ENCODE results near the gene PTPRE.

PTPRE gene

DNA sequence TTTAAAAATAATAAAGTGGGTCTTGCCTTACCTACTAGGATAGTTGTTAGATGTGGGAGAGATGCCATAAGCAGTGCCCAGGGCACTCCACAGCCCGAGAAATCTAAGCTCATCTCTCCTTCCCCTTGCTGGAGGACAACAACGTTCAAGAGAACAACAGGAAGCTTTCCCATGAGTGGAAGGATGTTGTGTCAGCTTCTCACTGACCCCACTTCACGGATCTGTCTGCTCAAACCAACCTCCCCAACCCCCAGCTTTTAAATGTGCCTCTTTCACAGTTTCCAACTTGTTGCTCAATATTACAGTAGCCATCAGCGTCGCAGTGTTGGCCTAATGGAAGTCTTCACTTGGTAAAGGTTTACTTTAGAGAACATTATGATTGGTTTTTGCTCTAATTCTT, 72.1 kb downstream of the PTPRE start:
- Histone ChIP-seq H3K9me3 (ENCODE audit: control insufficient read depth, insufficient read depth, low read length) (no peaks in the 10 kb centered on the region), H3K36me3 (ENCODE audit: control insufficient read depth, low read length) (no peaks in the 10 kb centered on the region), H3K27ac (ENCODE audit: low read depth, low read length) (no peak overlapping the region), H3K4me2 (ENCODE audit: low read length) (no peak overlapping the region), H3K79me2 (ENCODE audit: control insufficient read depth, low read length) (no peaks in the 10 kb centered on the region), H4K20me1 (ENCODE audit: control insufficient read depth, insufficient read depth, low read depth, low read length) (no peaks in the 10 kb centered on the region), H3K4me3 (ENCODE audit: low read length) (no peak overlapping the region), H3K9me2 (replicated peaks; ENCODE audit: control insufficient read depth, low read length) (no peaks in the 10 kb centered on the region), H3K4me1 (ENCODE audit: control insufficient read depth, low read length) (no peaks in the 10 kb centered on the region), H3F3A (ENCODE audit: control insufficient read depth, insufficient read depth) (no peaks in the 10 kb centered on the region), H3K27me3 (ENCODE audit: control insufficient read depth, low read length) (peaks cover 7% of the 10 kb centered on the region; the same call in 1 of the 2 replicates)
- no peak for TF ChIP-seq EZH2phosphoT487 (IDR thresholded peaks at IDR 0.05; ENCODE audit: borderline replicate concordance, low read length)
- TF ChIP-seq, protein P1, sequence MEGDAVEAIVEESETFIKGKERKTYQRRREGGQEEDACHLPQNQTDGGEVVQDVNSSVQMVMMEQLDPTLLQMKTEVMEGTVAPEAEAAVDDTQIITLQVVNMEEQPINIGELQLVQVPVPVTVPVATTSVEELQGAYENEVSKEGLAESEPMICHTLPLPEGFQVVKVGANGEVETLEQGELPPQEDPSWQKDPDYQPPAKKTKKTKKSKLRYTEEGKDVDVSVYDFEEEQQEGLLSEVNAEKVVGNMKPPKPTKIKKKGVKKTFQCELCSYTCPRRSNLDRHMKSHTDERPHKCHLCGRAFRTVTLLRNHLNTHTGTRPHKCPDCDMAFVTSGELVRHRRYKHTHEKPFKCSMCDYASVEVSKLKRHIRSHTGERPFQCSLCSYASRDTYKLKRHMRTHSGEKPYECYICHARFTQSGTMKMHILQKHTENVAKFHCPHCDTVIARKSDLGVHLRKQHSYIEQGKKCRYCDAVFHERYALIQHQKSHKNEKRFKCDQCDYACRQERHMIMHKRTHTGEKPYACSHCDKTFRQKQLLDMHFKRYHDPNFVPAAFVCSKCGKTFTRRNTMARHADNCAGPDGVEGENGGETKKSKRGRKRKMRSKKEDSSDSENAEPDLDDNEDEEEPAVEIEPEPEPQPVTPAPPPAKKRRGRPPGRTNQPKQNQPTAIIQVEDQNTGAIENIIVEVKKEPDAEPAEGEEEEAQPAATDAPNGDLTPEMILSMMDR (IDR thresholded peaks at IDR 0.05; ENCODE audit: low read depth, low read length, poor library complexity, severe bottlenecking): no peak

DNA sequence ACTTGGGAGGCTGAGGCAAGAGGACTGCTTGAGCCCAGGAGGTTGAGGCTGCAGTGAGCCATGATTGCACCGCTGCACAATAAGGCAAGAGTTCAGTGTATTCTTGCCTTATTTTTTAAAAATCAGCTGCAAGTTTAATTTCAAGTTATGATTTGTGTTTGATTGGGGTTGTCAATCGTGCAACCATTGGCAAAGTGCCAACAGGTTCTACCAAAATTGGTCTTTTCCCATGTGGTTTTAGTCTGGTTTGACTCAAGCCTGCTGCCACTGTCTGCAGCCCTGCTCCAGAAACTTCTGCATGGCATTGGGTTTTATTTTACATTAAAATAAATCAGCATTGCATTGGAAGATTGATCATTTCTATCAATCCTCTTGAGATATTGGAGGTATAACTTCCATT, 72.7 kb downstream of the PTPRE start:
- Histone ChIP-seq H3K9me2 (replicated peaks; ENCODE audit: control insufficient read depth, low read length) (no peaks in the 10 kb centered on the region), H3K79me2 (ENCODE audit: control insufficient read depth, low read length) (no peaks in the 10 kb centered on the region), H3K4me1 (ENCODE audit: control insufficient read depth, low read length) (no peaks in the 10 kb centered on the region), H3K4me3 (ENCODE audit: low read length) (no peak overlapping the region), H4K20me1 (ENCODE audit: control insufficient read depth, insufficient read depth, low read depth, low read length) (no peaks in the 10 kb centered on the region), H3F3A (ENCODE audit: control insufficient read depth, insufficient read depth) (no peaks in the 10 kb centered on the region), H3K27ac (ENCODE audit: low read depth, low read length) (no peak overlapping the region), H3K27me3 (ENCODE audit: control insufficient read depth, low read length) (peaks cover 2% of the 10 kb centered on the region; the same call in 1 of the 2 replicates), H3K36me3 (ENCODE audit: control insufficient read depth, low read length) (no peaks in the 10 kb centered on the region), H3K4me2 (ENCODE audit: low read length) (no peak overlapping the region), H3K9me3 (ENCODE audit: control insufficient read depth, insufficient read depth, low read length) (no peaks in the 10 kb centered on the region)
- TF ChIP-seq EZH2phosphoT487 (IDR thresholded peaks at IDR 0.05; ENCODE audit: borderline replicate concordance, low read length): no peak
- TF ChIP-seq, protein P1 (IDR thresholded peaks at IDR 0.05; ENCODE audit: low read depth, low read length, poor library complexity, severe bottlenecking): no peak

GRCh38 chr10:127980898-127981297, 74.0 kb downstream of the PTPRE start:
- no peaks in the 10 kb centered on the region for H3K9me2 ChIP-seq (replicated peaks; ENCODE audit: control insufficient read depth, low read length)
- H3K9me3 ChIP-seq (ENCODE audit: control insufficient read depth, insufficient read depth, low read length): no peaks in the 10 kb centered on the region
- H3K36me3 ChIP-seq (ENCODE audit: control insufficient read depth, low read length): no peaks in the 10 kb centered on the region
- H3K27ac ChIP-seq (ENCODE audit: low read depth, low read length): no peak overlapping the region
- H3K4me3 ChIP-seq (ENCODE audit: low read length): no peak overlapping the region
- no peak overlapping the region for H3K4me2 ChIP-seq (ENCODE audit: low read length)
- no peaks in the 10 kb centered on the region for H3K4me1 ChIP-seq (ENCODE audit: control insufficient read depth, low read length)
- H4K20me1 ChIP-seq (ENCODE audit: control insufficient read depth, insufficient read depth, low read depth, low read length): no peaks in the 10 kb centered on the region
- H3K79me2 ChIP-seq (ENCODE audit: control insufficient read depth, low read length): no peaks in the 10 kb centered on the region
- no peaks in the 10 kb centered on the region for H3F3A ChIP-seq (ENCODE audit: control insufficient read depth, insufficient read depth)
- H3K27me3 ChIP-seq (ENCODE audit: control insufficient read depth, low read length): no peaks in the 10 kb centered on the region
- TF ChIP-seq, protein P1 (IDR thresholded peaks at IDR 0.05; ENCODE audit: low read depth, low read length, poor library complexity, severe bottlenecking): no peak
- no peak for TF ChIP-seq EZH2phosphoT487 (IDR thresholded peaks at IDR 0.05; ENCODE audit: borderline replicate concordance, low read length)

DNA sequence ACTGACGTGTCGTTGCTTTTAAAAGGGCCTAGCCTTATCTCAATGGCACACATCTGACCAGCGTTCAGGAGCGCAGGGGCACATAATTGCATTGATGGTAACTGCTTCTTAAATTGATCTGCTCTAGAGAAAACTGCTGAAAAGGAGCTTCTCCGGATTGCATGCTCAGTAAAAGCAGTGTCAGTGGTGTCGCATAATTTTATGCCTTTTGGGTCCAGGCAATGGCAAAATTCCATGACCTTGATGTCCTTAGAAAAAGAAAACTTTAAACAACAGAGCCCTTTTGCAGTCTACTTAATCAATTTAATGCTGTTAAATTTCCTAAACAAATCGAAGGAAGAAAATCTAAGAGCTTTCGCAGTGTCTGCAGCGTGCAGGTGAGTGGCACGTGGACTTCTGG, 75.7 kb downstream of the PTPRE start:
- no peaks in the 10 kb centered on the region for H3K36me3 ChIP-seq (ENCODE audit: control insufficient read depth, low read length)
- H3K4me3 ChIP-seq (ENCODE audit: low read length): no peak overlapping the region
- no peaks in the 10 kb centered on the region for H3F3A ChIP-seq (ENCODE audit: control insufficient read depth, insufficient read depth)
- no peaks in the 10 kb centered on the region for H3K79me2 ChIP-seq (ENCODE audit: control insufficient read depth, low read length)
- no peaks in the 10 kb centered on the region for H3K9me3 ChIP-seq (ENCODE audit: control insufficient read depth, insufficient read depth, low read length)
- no peaks in the 10 kb centered on the region for H3K4me1 ChIP-seq (ENCODE audit: control insufficient read depth, low read length)
- H3K27ac ChIP-seq (ENCODE audit: low read depth, low read length): no peak overlapping the region
- TF ChIP-seq, protein P1 (IDR thresholded peaks at IDR 0.05; ENCODE audit: low read depth, low read length, poor library complexity, severe bottlenecking): no peak
- no peak for TF ChIP-seq EZH2phosphoT487 (IDR thresholded peaks at IDR 0.05; ENCODE audit: borderline replicate concordance, low read length)
- H3K27me3 ChIP-seq (ENCODE audit: control insufficient read depth, low read length): no peaks in the 10 kb centered on the region
- no peaks in the 10 kb centered on the region for H4K20me1 ChIP-seq (ENCODE audit: control insufficient read depth, insufficient read depth, low read depth, low read length)
- no peak overlapping the region for H3K4me2 ChIP-seq (ENCODE audit: low read length)
- no peaks in the 10 kb centered on the region for H3K9me2 ChIP-seq (replicated peaks; ENCODE audit: control insufficient read depth, low read length)
